K562 (cell line): ENCODE measurements around the gene EVI5L. TPM values are rescaled to one million over a fixed set of nuclear protein-coding genes. Genes with fewer than 3 reads are reported as not detected.

Source experiments
- ARID1B ChIP-seq: fragments of 450-650 bp; IDR thresholded peaks from 2 replicates; pipeline ENCODE4 v1.6.1; 2016; ENCODE audit warnings: antibody characterized with exemption, mild to moderate bottlenecking, inconsistent platforms
- CBX3 ChIP-seq, 2 experiments: IDR thresholded peaks; 1 replicate in 1 of 2; 2 replicates in 1 of 2; pipeline ENCODE4 v1.6.1; 2012; ENCODE audit warnings: inconsistent platforms in 2 of 2, low read length in 2 of 2, borderline replicate concordance in 1 of 2, control low read depth in 1 of 2
- CHD2 ChIP-seq: IDR thresholded peaks from 2 replicates; pipeline ENCODE4 v1.6.1; 2011; ENCODE audit warnings: low read depth, low read length
- CTCF ChIP-seq, 3 experiments: IDR thresholded peaks in 2 of 3; conservative IDR thresholded peaks in 1 of 3; 2 replicates each; pipeline ENCODE4 v1.5.1; 2011 to 2012; ENCODE audit warnings: low read length in 3 of 3, mild to moderate bottlenecking in 3 of 3, control low read depth in 2 of 3, improper control_type of control experiment in 1 of 3, inconsistent platforms in 1 of 3, low read depth in 1 of 3, mixed read lengths in 1 of 3, moderate library complexity in 1 of 3; ENCODE audit not compliant: insufficient read depth in 2 of 3
- ETS1 ChIP-seq: conservative IDR thresholded peaks from 2 replicates; pipeline ENCODE4 v1.6.1; 2011; ENCODE audit warnings: low read depth, mild to moderate bottlenecking, low read length; ENCODE audit not compliant: control insufficient read depth
- MED1 ChIP-seq: sonication (generic); formaldehyde crosslinking; IDR thresholded peaks from 2 replicates; pipeline ENCODE4 v1.8.1; 2023; ENCODE audit warnings: missing genetic modification reagents, borderline replicate concordance
- MEF2D ChIP-seq: conservative IDR thresholded peaks from 2 replicates; pipeline ENCODE4 v1.6.1; 2016; ENCODE audit warnings: low read depth, missing genetic modification characterization, missing compliant biosample characterization
- NKRF ChIP-seq: fragments of 450-650 bp; IDR thresholded peaks from 2 replicates; pipeline ENCODE4 v1.6.1; 2016; ENCODE audit warnings: borderline replicate concordance
- PHF8 ChIP-seq: fragments of 200-600 bp; sonication (generic); IDR thresholded peaks from 2 replicates; pipeline ENCODE4 v1.6.1; 2012; ENCODE audit warnings: mixed run types, mild to moderate bottlenecking, inconsistent platforms, low read length, moderate library complexity, borderline replicate concordance
- PRMT5 ChIP-seq: sonication (generic); formaldehyde crosslinking; IDR thresholded peaks from 2 replicates; pipeline ENCODE4 v1.5.0; 2020; ENCODE audit warnings: missing genetic modification reagents
- SREBF2 ChIP-seq: sonication (generic); formaldehyde crosslinking; IDR thresholded peaks from 2 replicates; pipeline ENCODE4 v1.4.0; 2020; ENCODE audit warnings: mild to moderate bottlenecking, missing genetic modification reagents
- UBTF ChIP-seq, 2 experiments: IDR thresholded peaks; 2 replicates each; pipeline ENCODE4 v1.6.1; 2012; ENCODE audit warnings: improper control_type of control experiment in 2 of 2, low read depth in 2 of 2, low read length in 2 of 2, borderline replicate concordance in 1 of 2
- ZNF592 ChIP-seq: fragments of 450-650 bp; IDR thresholded peaks from 2 replicates; pipeline ENCODE4 v1.6.1; 2017; ENCODE audit warnings: antibody characterized with exemption, mild to moderate bottlenecking
- polyA plus RNA-seq, 8 experiments: library from polyadenylated mRNA; depleted of rRNA in 4 of 8; stranded (reverse) in 5 of 8; unstranded in 3 of 8; fragments of >200 nt; fragmentation: Nextera tagmentation in 2 of 8; fragmentation: Illumina TruSeq in 1 of 8; extraction: Ambion mirVana in 2 of 8; extraction: Trizol in 1 of 8; gene quantifications; 2 replicates each; pipeline versions ENCODE4 v1.2.1 to v1.2.3, GENCODE V29; 2011 to 2014; ENCODE audit warnings: inconsistent platforms in 1 of 8, missing spikeins in 1 of 8
- total RNA-seq, 7 experiments: library from RNA; depleted of rRNA in 6 of 7; stranded (reverse); fragments of >200 nt in 6 of 7; fragmentation: Illumina TruSeq in 2 of 7; extraction: Trizol in 2 of 7; gene quantifications; 2 replicates each; pipeline versions ENCODE4 v1.2.1 to v1.2.3, GENCODE V29; 2011 to 2021; ENCODE audit warnings: low replicate concordance in 1 of 7

Gene EVI5L
- total and polyA plus RNA-seq, 9 of the 15 experiments (the other 6 are each of a cell fraction or from before 2014, with no cell fraction given): 0.69 to 1.8 (median 1.2) TPM; not detected in 2

GRCh38 chr19:7871437-7872305, 41.7 kb downstream of the EVI5L start (continued):
- TF ChIP-seq UBTF (IDR thresholded peaks at IDR 0.05; ENCODE audit: borderline replicate concordance in 1 of 2, low read depth in 2 of 2, low read length in 2 of 2): no peak
- no peak for TF ChIP-seq MEF2D
- peak; percentile 87 for TF ChIP-seq NKRF
- no peak for TF ChIP-seq CHD2
- TF ChIP-seq PRMT5 (CRISPR knock-in tag): no peak
- no peak for TF ChIP-seq MED1 (CRISPR knock-in tag)
- TF ChIP-seq PHF8: 0 out of 2 replicates have a peak, but pooled peaks have one; percentile 8
- TF ChIP-seq ZNF592: no peak
- no peak for TF ChIP-seq CTCF (IDR thresholded peaks at IDR 0.05 in 2 of 3, conservative IDR thresholded peaks at IDR 0.05 in 1 of 3; ENCODE audit: insufficient read depth in 2 of 3, low read depth in 1 of 3, low read length in 3 of 3)
- TF ChIP-seq CBX3 (IDR thresholded peaks at IDR 0.05; ENCODE audit: borderline replicate concordance in 1 of 2, low read length in 2 of 2): no peak
- no peak for TF ChIP-seq ETS1
- TF ChIP-seq ARID1B: peak; percentile 43; the same call in 1 of the 2 replicates
- TF ChIP-seq SREBF2 (CRISPR knock-in tag): no peak
